ENCODE data around the gene CHN2. TPM values are rescaled to one million over a fixed set of nuclear protein-coding genes. Genes with fewer than 3 reads are reported as not detected.

CHN2 gene
- total and polyA plus RNA-seq, 8 donors = 2.8 to 8.9 (median 4.3) TPM

DNA sequence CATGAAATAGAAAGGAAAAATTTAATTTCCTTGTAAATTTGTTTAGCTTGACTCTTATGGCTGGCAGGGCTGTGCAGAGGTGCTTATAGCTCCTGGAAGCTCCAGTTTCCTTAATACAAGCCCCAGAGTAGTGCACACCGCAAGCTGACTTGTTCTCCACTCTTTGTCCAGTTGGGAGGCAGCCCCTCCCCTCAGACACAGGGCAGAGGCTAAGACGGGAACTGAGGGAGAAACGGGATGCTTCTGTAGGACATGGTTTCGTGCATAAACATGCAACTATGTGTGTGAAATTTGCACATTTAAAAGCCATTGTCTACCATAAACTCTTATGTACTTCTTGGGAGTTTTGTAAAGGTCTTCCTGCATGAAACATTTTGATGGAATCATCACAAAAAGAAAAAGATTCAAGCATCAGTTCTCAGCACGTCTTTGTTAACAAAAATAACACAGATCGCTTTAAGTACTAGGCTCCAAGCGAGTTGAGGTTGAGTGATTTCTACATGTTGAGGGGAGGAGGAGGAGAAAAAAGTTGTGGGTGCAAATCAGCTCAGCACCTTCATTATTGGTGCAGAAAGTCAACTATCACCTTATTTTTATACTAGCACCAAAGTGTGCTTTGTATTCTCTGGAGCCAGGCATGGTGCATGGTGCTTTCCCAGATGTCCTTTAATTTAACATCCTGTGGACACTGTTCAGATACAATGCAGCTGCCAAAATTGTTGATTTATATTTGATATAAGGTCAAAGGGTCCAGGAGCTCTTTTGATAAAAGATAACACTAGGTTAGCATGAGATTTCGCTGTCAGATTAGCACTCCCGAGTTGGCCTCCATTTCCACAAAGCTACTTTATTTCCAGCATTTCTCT lies 124.5 kb downstream of the CHN2 start:
- Histone ChIP-seq H3K4me1 (peaks cover 0 to 6% of the 10 kb centered on the region in 2 donors), H3K27me3 (no peaks in the 10 kb centered on the region), H3K4me3 (no peak overlapping the region), H3K9me3 (no peaks in the 10 kb centered on the region), H3K36me3 (no peaks in the 10 kb centered on the region), H3K27ac (no peak overlapping the region)
- intact Hi-C loops (cut with DNase I) = no loop called here
- no peak for DNase-seq
- ATAC-seq = no peak
- TF ChIP-seq, protein P1, sequence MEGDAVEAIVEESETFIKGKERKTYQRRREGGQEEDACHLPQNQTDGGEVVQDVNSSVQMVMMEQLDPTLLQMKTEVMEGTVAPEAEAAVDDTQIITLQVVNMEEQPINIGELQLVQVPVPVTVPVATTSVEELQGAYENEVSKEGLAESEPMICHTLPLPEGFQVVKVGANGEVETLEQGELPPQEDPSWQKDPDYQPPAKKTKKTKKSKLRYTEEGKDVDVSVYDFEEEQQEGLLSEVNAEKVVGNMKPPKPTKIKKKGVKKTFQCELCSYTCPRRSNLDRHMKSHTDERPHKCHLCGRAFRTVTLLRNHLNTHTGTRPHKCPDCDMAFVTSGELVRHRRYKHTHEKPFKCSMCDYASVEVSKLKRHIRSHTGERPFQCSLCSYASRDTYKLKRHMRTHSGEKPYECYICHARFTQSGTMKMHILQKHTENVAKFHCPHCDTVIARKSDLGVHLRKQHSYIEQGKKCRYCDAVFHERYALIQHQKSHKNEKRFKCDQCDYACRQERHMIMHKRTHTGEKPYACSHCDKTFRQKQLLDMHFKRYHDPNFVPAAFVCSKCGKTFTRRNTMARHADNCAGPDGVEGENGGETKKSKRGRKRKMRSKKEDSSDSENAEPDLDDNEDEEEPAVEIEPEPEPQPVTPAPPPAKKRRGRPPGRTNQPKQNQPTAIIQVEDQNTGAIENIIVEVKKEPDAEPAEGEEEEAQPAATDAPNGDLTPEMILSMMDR (IDR thresholded peaks at IDR 0.05) = no peak

GRCh38 chr7:29319719-29320521 lies 125.3 kb downstream of the CHN2 start:
- H3K9me3 ChIP-seq = no peaks in the 10 kb centered on the region
- DNase-seq = no peak
- no peaks in the 10 kb centered on the region for H3K36me3 ChIP-seq
- intact Hi-C loops (cut with DNase I) = no loop called here
- H3K27me3 ChIP-seq = no peaks in the 10 kb centered on the region
- H3K4me1 ChIP-seq = peaks cover 0 to 6% of the 10 kb centered on the region in 2 donors
- no peak overlapping the region for H3K4me3 ChIP-seq
- H3K27ac ChIP-seq = no peak overlapping the region
- ATAC-seq = peak; percentile 77
- TF ChIP-seq, protein P1 (IDR thresholded peaks at IDR 0.05) = no peak

GRCh38 chr7:29320577-29320976 lies 126.0 kb downstream of the CHN2 start:
- intact Hi-C loops (cut with DNase I) = no loop called here
- no peaks in the 10 kb centered on the region for H3K9me3 ChIP-seq
- H3K27me3 ChIP-seq = no peaks in the 10 kb centered on the region
- TF ChIP-seq, protein P1 (IDR thresholded peaks at IDR 0.05) = no peak
- peaks cover 0 to 6% of the 10 kb centered on the region in 2 donors for H3K4me1 ChIP-seq
- H3K36me3 ChIP-seq = no peaks in the 10 kb centered on the region
- H3K27ac ChIP-seq = no peak overlapping the region
- no peak for DNase-seq
- no peak overlapping the region for H3K4me3 ChIP-seq
- ATAC-seq = no peak

DNA sequence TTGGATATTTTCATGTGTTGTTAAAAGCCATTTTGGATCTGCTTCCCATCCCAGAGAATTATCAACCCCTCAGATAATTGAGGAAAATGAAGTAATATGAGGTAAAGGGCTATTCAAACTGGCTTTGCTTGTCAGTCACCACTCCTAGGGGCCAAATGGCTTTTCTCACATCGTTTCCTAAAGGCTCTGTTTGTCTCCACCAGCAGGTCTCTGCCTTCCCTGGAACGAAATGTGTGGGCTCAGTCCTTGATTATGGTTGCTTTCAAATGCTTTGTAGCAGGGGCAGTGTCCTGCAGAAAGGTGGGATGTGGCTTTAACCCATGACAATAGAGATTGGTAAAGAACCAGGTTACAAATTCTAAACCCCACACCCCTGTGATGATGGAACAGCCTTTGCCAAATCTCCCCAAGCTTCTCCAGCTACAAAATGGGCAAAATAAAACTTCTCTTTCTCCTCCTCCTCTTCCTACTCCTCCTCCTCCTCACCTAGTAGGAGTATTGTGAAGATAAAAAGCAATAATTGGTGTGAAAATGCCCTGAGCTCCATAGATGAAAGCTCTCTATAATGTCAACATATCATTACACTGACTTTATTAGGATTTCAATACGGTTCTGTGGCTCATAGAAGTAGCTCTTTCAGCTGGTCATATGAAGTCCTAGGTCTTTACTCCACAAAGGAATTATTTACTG lies 127.6 kb downstream of the CHN2 start:
- no peak for ATAC-seq
- intact Hi-C loops (cut with DNase I) = no loop called here

More for the DNA sequence above, 127.6 kb downstream of the CHN2 start:
- Histone ChIP-seq H3K36me3 (no peaks in the 10 kb centered on the region), H3K4me1 (peaks cover 0 to 6% of the 10 kb centered on the region in 2 donors), H3K27me3 (no peaks in the 10 kb centered on the region), H3K9me3 (no peaks in the 10 kb centered on the region), H3K4me3 (no peak overlapping the region), H3K27ac (no peak overlapping the region)
- TF ChIP-seq, protein P1 (IDR thresholded peaks at IDR 0.05) = no peak
- no peak for DNase-seq
